H9 (cell line): Measurements from ENCODE around the gene CLVS2. TPM values are rescaled to one million over a fixed set of nuclear protein-coding genes. Genes with fewer than 3 reads are reported as not detected.

Experiments used
- DNase-seq: peaks from one replicate; pipeline ENCODE4 v3.0.0-alpha.2; 2017
- H2AFZ ChIP-seq: one replicate; pipeline ENCODE4 v1.6.1; 2013; ENCODE audit warnings: mild to moderate bottlenecking, low read length, control low read depth, moderate library complexity
- H2AK5ac ChIP-seq: 2 replicates; pipeline ENCODE4 v1.6.1; 2013; ENCODE audit warnings: low read length, control low read depth, mixed read lengths; ENCODE audit not compliant: insufficient read length
- H2BK120ac ChIP-seq: one replicate; pipeline ENCODE4 v1.6.1; 2013; ENCODE audit warnings: low read depth, mild to moderate bottlenecking, low read length, control low read depth, inconsistent platforms; ENCODE audit not compliant: poor library complexity, severe bottlenecking
- H2BK12ac ChIP-seq: 2 replicates; pipeline ENCODE4 v1.6.1; 2013; ENCODE audit warnings: low read length, control low read depth, mixed read lengths, low read depth; ENCODE audit not compliant: insufficient read length
- H2BK15ac ChIP-seq: 2 replicates; pipeline ENCODE4 v1.6.1; 2013; ENCODE audit warnings: low read depth, low read length, control low read depth
- H2BK20ac ChIP-seq: one replicate; pipeline ENCODE4 v1.6.1; 2013; ENCODE audit warnings: low read depth, mild to moderate bottlenecking, low read length, control low read depth, inconsistent platforms; ENCODE audit not compliant: poor library complexity, severe bottlenecking
- H2BK5ac ChIP-seq: 2 replicates; pipeline ENCODE4 v1.6.1; 2013; ENCODE audit warnings: low read length, control low read depth, mixed read lengths; ENCODE audit not compliant: insufficient read length
- H3K14ac ChIP-seq: 2 replicates; pipeline ENCODE4 v1.6.1; 2013; ENCODE audit warnings: low read length, control low read depth; ENCODE audit not compliant: insufficient read depth
- H3K18ac ChIP-seq: 2 replicates; pipeline ENCODE4 v1.6.1; 2013; ENCODE audit warnings: low read depth, mild to moderate bottlenecking, mixed read lengths, low read length, control low read depth; ENCODE audit not compliant: insufficient read length
- H3K23ac ChIP-seq: 2 replicates; pipeline ENCODE4 v1.6.1; 2013; ENCODE audit warnings: low read length, control low read depth, mixed read lengths, low read depth; ENCODE audit not compliant: insufficient read length
- H3K23me2 ChIP-seq: 2 replicates; pipeline ENCODE4 v1.6.1; 2013; ENCODE audit warnings: low read depth, mild to moderate bottlenecking, mixed read lengths, low read length, control low read depth; ENCODE audit not compliant: insufficient read length, poor library complexity, severe bottlenecking
- H3K27ac ChIP-seq: 2 replicates; pipeline ENCODE4 v1.5.1; 2013; ENCODE audit warnings: low read length, control low read depth, mixed read lengths, low read depth; ENCODE audit not compliant: insufficient read length
- H3K27me3 ChIP-seq: 2 replicates; pipeline ENCODE4 v1.6.1; 2013; ENCODE audit warnings: low read length, control low read depth, inconsistent platforms; ENCODE audit not compliant: insufficient read depth
- H3K4ac ChIP-seq: 2 replicates; pipeline ENCODE4 v1.6.1; 2013; ENCODE audit warnings: low read depth, mild to moderate bottlenecking, control low read depth, inconsistent platforms, low read length, moderate library complexity
- H3K4me1 ChIP-seq: 2 replicates; pipeline ENCODE4 v1.6.1; 2013; ENCODE audit warnings: low read length, control low read depth, inconsistent platforms; ENCODE audit not compliant: insufficient read depth
- H3K4me2 ChIP-seq: 2 replicates; pipeline ENCODE4 v1.6.1; 2013; ENCODE audit warnings: low read length, control low read depth, mixed read lengths; ENCODE audit not compliant: insufficient read length, insufficient read depth
- H3K56ac ChIP-seq: 2 replicates; pipeline ENCODE4 v1.6.1; 2013; ENCODE audit warnings: low read depth, mild to moderate bottlenecking, mixed read lengths, low read length, control low read depth; ENCODE audit not compliant: insufficient read length
- H3K79me1 ChIP-seq: 2 replicates; pipeline ENCODE4 v1.6.1; 2013; ENCODE audit warnings: low read depth, mild to moderate bottlenecking, moderate library complexity, low read length, control low read depth, inconsistent platforms; ENCODE audit not compliant: insufficient read depth, poor library complexity, severe bottlenecking
- H3K79me2 ChIP-seq: 2 replicates; pipeline ENCODE4 v1.6.1; 2013; ENCODE audit warnings: low read length, control low read depth, inconsistent platforms; ENCODE audit not compliant: insufficient read depth
- H3K9ac ChIP-seq: 2 replicates; pipeline ENCODE4 v1.6.1; 2013; ENCODE audit warnings: low read length, control low read depth, mixed read lengths; ENCODE audit not compliant: insufficient read length; ENCODE audit errors: extremely low read depth
- H3K9me3 ChIP-seq: one replicate; pipeline ENCODE4 v1.6.1; 2013; ENCODE audit warnings: low read depth, low read length, inconsistent platforms; ENCODE audit not compliant: control insufficient read depth
- H3T11ph ChIP-seq: one replicate; pipeline ENCODE4 v1.6.1; 2013; ENCODE audit warnings: mild to moderate bottlenecking, low read length, control low read depth, inconsistent platforms
- H4K20me1 ChIP-seq: one replicate; pipeline ENCODE4 v1.6.1; 2013; ENCODE audit not compliant: control insufficient read depth, insufficient read length, insufficient read depth
- H4K5ac ChIP-seq: 2 replicates; pipeline ENCODE4 v1.6.1; 2013; ENCODE audit warnings: low read depth, mild to moderate bottlenecking, mixed read lengths, low read length, control low read depth; ENCODE audit not compliant: insufficient read length
- H4K8ac ChIP-seq: replicated peaks from 2 replicates; pipeline ENCODE4 v1.6.1; 2013; ENCODE audit warnings: low read length, control low read depth, mixed read lengths, low read depth; ENCODE audit not compliant: insufficient read length
- H4K91ac ChIP-seq: 2 replicates; pipeline ENCODE4 v1.6.1; 2013; ENCODE audit warnings: low read depth, mild to moderate bottlenecking, moderate library complexity, mixed read lengths, low read length, control low read depth; ENCODE audit not compliant: insufficient read length
- H3K27ac Mint-ChIP-seq, 3 experiments: 2 replicates in 2 of 3; 3 replicates in 1 of 3; pipeline ENCODE4 v1.8.0; 2020 to 2021; ENCODE audit warnings: mixed read lengths in 3 of 3, mild to moderate bottlenecking in 1 of 3, moderate library complexity in 1 of 3
- H3K27me3 Mint-ChIP-seq: 2 replicates; pipeline ENCODE4 v1.8.0; 2021; ENCODE audit warnings: low read depth, mild to moderate bottlenecking, moderate library complexity, mixed read lengths
- H3K36me3 Mint-ChIP-seq, 3 experiments: 2 replicates in 2 of 3; 3 replicates in 1 of 3; pipeline ENCODE4 v1.8.0; 2020 to 2021; ENCODE audit warnings: low read depth in 3 of 3, mixed read lengths in 3 of 3; ENCODE audit not compliant: insufficient read depth in 1 of 3
- H3K4me1 Mint-ChIP-seq, 2 experiments: 2 replicates each; pipeline ENCODE4 v1.8.0; 2020; ENCODE audit warnings: mixed read lengths in 2 of 2
- H3K4me3 Mint-ChIP-seq, 2 experiments: 2 replicates in 1 of 2; 3 replicates in 1 of 2; pipeline ENCODE4 v1.8.0; 2020 to 2021; ENCODE audit warnings: mild to moderate bottlenecking in 2 of 2, mixed read lengths in 2 of 2, moderate library complexity in 1 of 2
- H3K9me3 Mint-ChIP-seq, 2 experiments: 2 replicates in 1 of 2; 3 replicates in 1 of 2; pipeline ENCODE4 v1.8.0; 2020; ENCODE audit warnings: mild to moderate bottlenecking in 2 of 2, mixed read lengths in 2 of 2, moderate library complexity in 1 of 2
- CTCF ChIP-seq: fragments of 200-600 bp; sonication (generic); conservative IDR thresholded peaks from 3 replicates; pipeline ENCODE4 v1.8.0; 2021; ENCODE audit warnings: antibody characterized with exemption, mild to moderate bottlenecking
- WGBS: extraction: QIAGEN DNeasy Blood & Tissue Kit; methylation state at CpG from one replicate; pipeline ENCODE4 v1.1.7; 2013; ENCODE audit warnings: missing lambda C conversion rate, low lambda C conversion rate, mixed read lengths; ENCODE audit not compliant: insufficient read length; ENCODE audit errors: extremely low coverage; 5-methylcytosine and 5-hydroxymethylcytosine counted together
- total RNA-seq: library from RNA; stranded (reverse); gene quantifications from 2 replicates; pipeline ENCODE4 v1.2.1, GENCODE V29; 2021

CLVS2 gene
- total RNA-seq, 1 experiment from 2014 or later: 0.26 TPM

GRCh38 chr6:123105561-123105960, 109.5 kb downstream of the CLVS2 start:
- no peak overlapping the region for H4K8ac ChIP-seq
- Mint-ChIP-seq H3K36me3 (peaks cover 0 to 6% (median 0%) of the 10 kb centered on the region in 3 experiments; a peak in 1 of 7 replicates), H3K4me3 (no peak overlapping the region), H3K27ac (no peak overlapping the region), H3K4me1 (no peaks in the 10 kb centered on the region), H3K9me3 (peaks cover 3 to 10% of the 10 kb centered on the region in 2 experiments; a peak in 4 of 5 replicates), H3K27me3 (no peaks in the 10 kb centered on the region)
- H4K5ac ChIP-seq: no peak overlapping the region
- H3K23me2 ChIP-seq: no peaks in the 10 kb centered on the region
- no peak overlapping the region for H3T11ph ChIP-seq
- H3K9me3 ChIP-seq: no peaks in the 10 kb centered on the region
- H4K20me1 ChIP-seq: no peaks in the 10 kb centered on the region
- H3K4ac ChIP-seq: no peak overlapping the region
- H3K27me3 ChIP-seq: no peaks in the 10 kb centered on the region
- no peak overlapping the region for H3K14ac ChIP-seq
- no CpG with 5 or more reads among the region's 1 CpG for WGBS
- no peak overlapping the region for H3K18ac ChIP-seq
- H2BK5ac ChIP-seq: no peak overlapping the region
- no peak overlapping the region for H2BK15ac ChIP-seq
- H3K9ac ChIP-seq: no peak overlapping the region
- no peak overlapping the region for H3K4me2 ChIP-seq
- no peak for TF ChIP-seq CTCF
- H3K27ac ChIP-seq: no peak overlapping the region
- H3K23ac ChIP-seq: no peak overlapping the region
- no peaks in the 10 kb centered on the region for H3K4me1 ChIP-seq
- H2BK120ac ChIP-seq: no peak overlapping the region
- no peak overlapping the region for H4K91ac ChIP-seq
- H3K79me2 ChIP-seq: no peaks in the 10 kb centered on the region
- no peak overlapping the region for H3K56ac ChIP-seq
- H2AK5ac ChIP-seq: no peak overlapping the region
- H2AFZ ChIP-seq: no peak overlapping the region
- no peak overlapping the region for H2BK20ac ChIP-seq
- no peak for DNase-seq
- H2BK12ac ChIP-seq: no peak overlapping the region
- no peaks in the 10 kb centered on the region for H3K79me1 ChIP-seq
